Mesodermal cell (in vitro differentiated cells): ENCODE results near the gene ADAMTSL3.
"Not testable (repeated sequence)": the region's sequence is repeated elsewhere in the genome, so short reads cannot be mapped to it uniquely, and the experiment has no call there.

ENCODE experiments used
- H3K27ac ChIP-seq: 2 replicates; pipeline ENCODE4 v1.7.0; 2013; ENCODE audit warnings: mild to moderate bottlenecking, low read depth, low read length, moderate library complexity; ENCODE audit not compliant: severe bottlenecking
- H3K36me3 ChIP-seq: 2 replicates; pipeline ENCODE4 v1.7.1; 2013; ENCODE audit warnings: mild to moderate bottlenecking, low read length, moderate library complexity; ENCODE audit not compliant: control insufficient read depth, insufficient read depth
- H3K4me1 ChIP-seq: one replicate; pipeline ENCODE4 v1.7.1; 2013; ENCODE audit warnings: mild to moderate bottlenecking, low read length; ENCODE audit not compliant: insufficient read depth, control insufficient read depth, poor library complexity, severe bottlenecking
- H3K4me3 ChIP-seq: 2 replicates; pipeline ENCODE4 v1.7.0; 2013; ENCODE audit warnings: low read length, control low read depth, mild to moderate bottlenecking; ENCODE audit not compliant: insufficient read depth, poor library complexity, severe bottlenecking; ENCODE audit errors: extremely low read depth
- H3K9me3 ChIP-seq: 2 replicates; pipeline ENCODE4 v1.7.1; 2013; ENCODE audit warnings: mild to moderate bottlenecking, low read length, moderate library complexity; ENCODE audit not compliant: control insufficient read depth
- WGBS, 2 experiments: methylation state at CpG; one replicate each; pipeline ENCODE4 v1.1.5; 2013; ENCODE audit warnings: missing lambda C conversion rate in 2 of 2; ENCODE audit not compliant: insufficient coverage in 2 of 2; 5-methylcytosine and 5-hydroxymethylcytosine counted together

Gene ADAMTSL3

GRCh38 chr15:84016371-84016770 is 362.4 kb downstream of the ADAMTSL3 start:
- Histone ChIP-seq H3K4me1 (no peaks in the 10 kb centered on the region), H3K27ac (no peak overlapping the region), H3K36me3 (no peaks in the 10 kb centered on the region), H3K4me3 (no peak overlapping the region), H3K9me3 (no peaks in the 10 kb centered on the region)
- WGBS, 2 experiments, result no CpG with 5 or more reads among the region's 3 CpGs

- H3K9me3 ChIP-seq, result no peaks in the 10 kb centered on the region
- no peak overlapping the region for H3K27ac ChIP-seq
- H3K36me3 ChIP-seq, result no peaks in the 10 kb centered on the region
- WGBS, 2 experiments, result 85 to 86% methylated on average over 1 of the region's 1 CpG
- H3K4me1 ChIP-seq, result no peaks in the 10 kb centered on the region
- no peak overlapping the region for H3K4me3 ChIP-seq
Observed at GRCh38 chr15:84022516-84022915, 368.6 kb downstream of the ADAMTSL3 start.

GRCh38 chr15:84023636-84024035 is 369.7 kb downstream of the ADAMTSL3 start:
- H3K4me3 ChIP-seq, result no peak overlapping the region
- H3K4me1 ChIP-seq, result no peaks in the 10 kb centered on the region
- no peaks in the 10 kb centered on the region for H3K36me3 ChIP-seq
- WGBS, 2 experiments, result 84 to 95% methylated on average over 2 to 3 of the region's 11 CpGs
- H3K27ac ChIP-seq, result no peak overlapping the region
- H3K9me3 ChIP-seq, result no peaks in the 10 kb centered on the region

GRCh38 chr15:84033793-84034553 is 380.1 kb downstream of the ADAMTSL3 start:
- H3K36me3 ChIP-seq, result no peaks in the 10 kb centered on the region
- H3K4me1 ChIP-seq, result no peaks in the 10 kb centered on the region
- 94 to 100% methylated on average over 2 of the region's 3 CpGs for WGBS, 2 experiments
- H3K4me3 ChIP-seq, result no peak overlapping the region
- no peak overlapping the region for H3K27ac ChIP-seq
- H3K9me3 ChIP-seq, result no peaks in the 10 kb centered on the region

- Histone ChIP-seq H3K36me3 (no peaks in the 10 kb centered on the region), H3K4me3 (no peak overlapping the region), H3K4me1 (no peaks in the 10 kb centered on the region), H3K9me3 (no peaks in the 10 kb centered on the region), H3K27ac (no peak overlapping the region)
- WGBS, 2 experiments, result 68 to 78% methylated on average over 2 of the region's 3 CpGs
Observed at GRCh38 chr15:84034578-84035398, 380.9 kb downstream of the ADAMTSL3 start.

- Histone ChIP-seq H3K9me3 (no peaks in the 10 kb centered on the region), H3K4me1 (no peaks in the 10 kb centered on the region), H3K4me3 (no peak overlapping the region), H3K36me3 (no peaks in the 10 kb centered on the region), H3K27ac (no peak overlapping the region)
- WGBS, 2 experiments, result 0% methylated on average over 1 of the region's 2 CpGs; no CpG with 5 or more reads in 1 of the 2 experiments
Observed at GRCh38 chr15:84035399-84035766, 381.5 kb downstream of the ADAMTSL3 start.

GRCh38 chr15:84037301-84037700 is 383.4 kb downstream of the ADAMTSL3 start:
- H3K36me3 ChIP-seq, result no peaks in the 10 kb centered on the region
- no peak overlapping the region for H3K4me3 ChIP-seq
- no peaks in the 10 kb centered on the region for H3K4me1 ChIP-seq
- H3K9me3 ChIP-seq, result no peaks in the 10 kb centered on the region
- H3K27ac ChIP-seq, result no peak overlapping the region

GRCh38 chr15:84042434-84043056 is 388.6 kb downstream of the ADAMTSL3 start:
- H3K9me3 ChIP-seq, H3K27ac ChIP-seq, H3K4me3 ChIP-seq, H3K4me1 ChIP-seq, H3K36me3 ChIP-seq: not testable (repeated sequence)
- WGBS, 2 experiments, result 78 to 83% methylated on average over 18 of the region's 18 CpGs

GRCh38 chr15:84046064-84046637 is 392.2 kb downstream of the ADAMTSL3 start:
- Histone ChIP-seq H3K4me1 (no peaks in the 10 kb centered on the region), H3K4me3 (no peak overlapping the region), H3K9me3 (no peaks in the 10 kb centered on the region), H3K36me3 (no peaks in the 10 kb centered on the region), H3K27ac (no peak overlapping the region)
- no CpG with 5 or more reads among the region's 4 CpGs for WGBS, 2 experiments

- not testable (repeated sequence) for H3K9me3 ChIP-seq, H3K36me3 ChIP-seq, H3K27ac ChIP-seq, H3K4me1 ChIP-seq, H3K4me3 ChIP-seq
- 87 to 100% methylated on average over 3 of the region's 4 CpGs for WGBS, 2 experiments
Observed at GRCh38 chr15:84049480-84049879, 395.6 kb downstream of the ADAMTSL3 start.
